ENCODE results near the gene RPL22L1.

DNA sequence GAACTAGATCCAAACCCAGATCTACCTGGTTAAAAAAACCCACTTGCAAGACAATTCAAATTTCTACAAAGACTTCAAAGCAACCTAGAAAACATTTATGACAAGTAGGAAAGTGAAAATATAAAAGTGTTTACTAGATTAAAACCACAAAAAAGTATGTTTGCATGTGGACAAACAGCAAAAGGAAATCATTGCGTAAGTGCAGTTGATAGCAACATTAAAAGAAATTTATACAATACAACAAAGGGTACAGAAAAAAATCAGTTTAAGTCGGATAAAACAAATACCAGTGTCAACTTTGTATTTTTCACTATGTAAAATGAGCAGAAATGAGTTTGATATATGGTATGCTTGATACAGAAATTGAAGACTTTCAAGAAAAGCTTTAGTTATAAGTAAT is 35.9 kb upstream of the RPL22L1 start:
- TF ChIP-seq CTCF (IDR thresholded peaks at IDR 0.05): no peak
- no peak for TF ChIP-seq POLR2A (IDR thresholded peaks at IDR 0.05)

Data from adrenal gland (tissue), 5 donors.